GM18526 (cell line): ENCODE data around the gene PHF14.

Experiments
- POLR2A ChIP-seq: IDR thresholded peaks from 3 replicates; pipeline ENCODE4 v1.6.1; 2011; ENCODE audit not compliant: insufficient read length; ENCODE audit errors: extremely low read depth

Gene PHF14

GRCh38 chr7:10973942-10974911 is 555 bp downstream of the PHF14 start:
- no peak for TF ChIP-seq POLR2A

GRCh38 chr7:10977113-10977512 is 3.4 kb downstream of the PHF14 start:
- no peak for TF ChIP-seq POLR2A

- no peak for TF ChIP-seq POLR2A
Measured at GRCh38 chr7:10981317-10981716, 7.6 kb downstream of the PHF14 start.

- no peak for TF ChIP-seq POLR2A
Measured at GRCh38 chr7:10998996-10999757, 25.5 kb downstream of the PHF14 start.

GRCh38 chr7:11005202-11005601 is 31.5 kb downstream of the PHF14 start:
- TF ChIP-seq POLR2A, result no peak

- no peak for TF ChIP-seq POLR2A
Measured at GRCh38 chr7:11006291-11006690, 32.6 kb downstream of the PHF14 start.

GRCh38 chr7:11009631-11010030 is 36.0 kb downstream of the PHF14 start:
- TF ChIP-seq POLR2A, result no peak

- no peak for TF ChIP-seq POLR2A
Measured at GRCh38 chr7:11021468-11021867, 47.8 kb downstream of the PHF14 start.

- TF ChIP-seq POLR2A, result no peak
Measured at GRCh38 chr7:11026452-11027359, 53.0 kb downstream of the PHF14 start.

GRCh38 chr7:11035661-11036060 is 62.0 kb downstream of the PHF14 start:
- TF ChIP-seq POLR2A, result no peak

- no peak for TF ChIP-seq POLR2A
Measured at GRCh38 chr7:11039974-11040373, 66.3 kb downstream of the PHF14 start.

GRCh38 chr7:11054033-11054432 is 80.4 kb downstream of the PHF14 start:
- no peak for TF ChIP-seq POLR2A

- no peak for TF ChIP-seq POLR2A
Measured at GRCh38 chr7:11060893-11061292, 87.2 kb downstream of the PHF14 start.

GRCh38 chr7:11062110-11062509 is 88.4 kb downstream of the PHF14 start:
- no peak for TF ChIP-seq POLR2A

GRCh38 chr7:11069591-11069990 is 95.9 kb downstream of the PHF14 start:
- TF ChIP-seq POLR2A, result no peak

- TF ChIP-seq POLR2A, result no peak
Measured at GRCh38 chr7:11077816-11078215, 104.1 kb downstream of the PHF14 start.
